Stimulated activated CD4-positive, alpha-beta T cell treated with anti-CD3 and anti-CD28 coated beads, Interleukin-15, amount 100 ng/mL, for 48 hours (primary cell): Measurements from ENCODE around the gene RAB3GAP2.
"Not testable (repeated sequence)": the region's sequence is repeated elsewhere in the genome, so short reads cannot be mapped to it uniquely, and the experiment has no call there.

Experiments
- DNase-seq, 2 donors: peaks; one replicate each; pipeline ENCODE4 v3.0.0-alpha.2; 2020; ENCODE audit warnings: low read depth in 2 of 2

RAB3GAP2 gene

DNA sequence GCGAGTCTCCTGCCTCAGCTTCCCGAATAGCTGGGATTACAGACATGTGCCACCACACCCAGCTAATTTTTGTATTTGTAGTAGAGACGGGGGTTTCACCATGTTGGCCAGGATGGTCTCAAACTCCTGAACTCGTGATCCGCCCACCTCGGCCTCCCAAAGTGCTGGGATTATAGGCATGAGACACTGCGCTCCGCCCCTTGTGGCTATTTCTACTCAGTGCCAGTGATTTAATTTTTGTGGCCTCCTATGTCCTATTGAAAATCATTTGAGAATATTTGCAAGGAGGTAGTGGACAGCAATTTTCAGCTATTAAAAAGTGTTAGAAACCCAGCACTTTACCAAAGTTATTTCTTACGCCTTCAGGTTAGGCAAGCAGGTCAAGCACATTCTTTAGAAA, 36.0 kb downstream of the RAB3GAP2 start:
- DNase-seq = not testable (repeated sequence)

GRCh38 chr1:220235462-220235861, 36.8 kb downstream of the RAB3GAP2 start:
- no peak for DNase-seq

DNA sequence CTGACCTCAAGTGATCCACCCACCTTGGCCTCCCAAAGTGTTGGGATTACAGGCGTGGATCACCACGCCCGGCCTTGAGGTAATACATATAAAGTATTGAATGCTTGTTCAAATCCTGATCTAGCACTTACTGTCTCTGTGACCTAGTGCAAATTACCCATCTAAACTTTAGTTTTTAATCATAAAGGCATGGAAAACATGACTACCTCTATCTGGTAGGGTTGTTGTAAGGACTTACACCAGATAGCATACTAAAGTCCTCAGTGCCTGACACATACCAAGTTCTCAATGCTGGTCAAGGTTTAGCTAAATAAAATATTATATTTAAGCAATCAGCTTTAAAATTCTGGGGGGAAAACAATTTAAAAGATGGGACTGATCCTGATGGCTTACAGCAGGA, 38.3 kb downstream of the RAB3GAP2 start:
- no peak for DNase-seq

GRCh38 chr1:220229771-220230170, 42.5 kb downstream of the RAB3GAP2 start:
- DNase-seq = no peak

DNA sequence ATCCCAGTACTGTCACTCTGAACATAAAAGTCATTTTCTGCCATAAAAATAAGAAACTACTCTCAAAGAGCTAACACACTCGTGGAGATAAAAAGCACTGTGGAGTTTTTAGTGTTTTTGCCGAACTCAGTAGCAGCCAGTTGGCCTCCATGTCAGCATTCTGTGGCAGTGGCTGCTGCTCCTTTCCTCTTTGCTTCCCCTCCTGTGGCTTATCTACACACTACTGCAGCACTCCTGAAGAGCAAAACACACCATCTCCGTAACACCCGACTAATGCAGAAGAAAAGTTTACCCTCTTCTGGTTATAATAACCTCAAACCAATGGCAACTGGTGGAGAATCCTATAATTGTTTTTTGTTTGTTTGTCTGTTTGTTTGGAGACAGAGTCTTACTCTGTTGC, 44.9 kb downstream of the RAB3GAP2 start:
- no peak for DNase-seq

DNA sequence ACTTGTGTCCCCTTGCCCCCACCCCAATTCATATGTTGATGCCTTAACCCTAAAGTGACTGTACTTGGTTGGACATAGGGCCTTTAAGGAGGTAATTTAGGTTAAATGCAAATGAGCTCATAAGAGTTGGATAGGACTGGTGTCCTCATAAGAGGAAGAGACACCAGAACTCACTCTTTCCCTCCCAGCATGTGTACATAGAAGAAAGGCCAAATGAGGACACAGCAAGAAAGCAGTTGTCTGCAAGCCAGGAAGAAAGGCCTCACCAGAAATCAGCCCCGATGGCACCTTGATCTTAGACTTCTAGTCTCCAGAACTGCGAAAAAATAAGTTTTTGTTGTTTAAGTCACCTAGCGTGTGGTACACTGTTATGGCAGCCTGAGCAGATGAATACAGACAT, 45.5 kb downstream of the RAB3GAP2 start:
- no peak for DNase-seq

DNA sequence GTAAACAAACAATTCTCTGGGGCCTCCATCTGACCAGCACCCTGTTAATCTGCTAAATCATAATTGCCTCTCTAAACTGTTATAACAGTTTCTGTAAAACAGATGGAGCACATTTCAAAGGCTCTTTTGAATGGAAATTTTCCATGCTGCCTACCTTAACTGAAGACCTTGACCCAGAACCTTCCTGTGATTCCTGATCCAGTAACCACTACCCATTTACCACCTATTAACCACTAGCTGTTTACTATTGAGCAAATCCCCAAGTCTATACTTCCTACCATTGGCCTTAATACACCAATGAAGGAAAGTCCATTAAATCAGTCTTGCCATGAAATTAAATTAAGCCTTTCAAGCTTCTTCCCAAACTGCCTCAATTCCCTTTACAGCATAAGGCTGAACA, 46.3 kb downstream of the RAB3GAP2 start:
- no peak for DNase-seq

DNA sequence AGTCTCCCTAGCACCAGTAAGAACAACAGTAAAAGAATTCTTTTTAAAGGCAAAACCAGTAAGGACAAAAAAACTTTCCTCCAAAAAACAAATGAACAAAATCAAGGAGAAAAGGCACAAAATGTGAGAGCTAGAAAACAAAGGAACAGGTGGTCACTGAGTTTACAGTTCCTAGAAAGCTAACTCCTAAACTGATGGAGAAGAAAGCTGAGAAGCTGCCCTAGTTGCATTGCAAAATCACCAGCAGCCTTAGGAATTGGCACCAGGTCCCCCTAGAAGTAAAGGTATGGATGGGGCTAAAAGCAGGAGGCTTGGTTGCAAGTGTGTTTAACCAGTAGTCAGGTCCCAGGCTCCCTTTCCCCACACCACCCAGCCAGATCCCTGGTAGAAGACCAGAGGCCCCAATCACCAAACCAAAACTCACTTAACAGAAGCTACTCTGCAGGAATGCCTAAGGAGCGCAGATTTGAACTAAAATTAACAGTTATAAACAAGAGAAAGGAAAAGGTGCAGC, 47.6 kb downstream of the RAB3GAP2 start:
- no peak for DNase-seq

DNA sequence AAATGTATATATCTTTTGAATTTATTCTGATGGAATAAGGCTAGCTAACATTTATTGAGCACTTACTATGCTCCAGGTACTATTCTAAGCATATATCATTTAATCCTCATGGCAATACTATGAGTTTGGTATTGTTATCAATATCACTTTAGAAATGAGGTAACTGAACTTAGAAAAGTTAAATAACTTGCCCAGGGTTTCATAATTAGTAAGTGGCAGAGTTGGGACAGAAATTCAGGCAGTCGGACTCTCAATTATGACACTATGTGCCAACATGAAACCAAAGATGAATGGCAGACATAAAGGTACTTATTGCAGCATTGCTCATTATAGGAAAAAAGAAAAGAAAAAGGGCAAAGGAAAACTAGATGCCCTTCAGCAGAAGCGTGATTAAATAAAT, 48.2 kb downstream of the RAB3GAP2 start:
- DNase-seq = no peak

DNA sequence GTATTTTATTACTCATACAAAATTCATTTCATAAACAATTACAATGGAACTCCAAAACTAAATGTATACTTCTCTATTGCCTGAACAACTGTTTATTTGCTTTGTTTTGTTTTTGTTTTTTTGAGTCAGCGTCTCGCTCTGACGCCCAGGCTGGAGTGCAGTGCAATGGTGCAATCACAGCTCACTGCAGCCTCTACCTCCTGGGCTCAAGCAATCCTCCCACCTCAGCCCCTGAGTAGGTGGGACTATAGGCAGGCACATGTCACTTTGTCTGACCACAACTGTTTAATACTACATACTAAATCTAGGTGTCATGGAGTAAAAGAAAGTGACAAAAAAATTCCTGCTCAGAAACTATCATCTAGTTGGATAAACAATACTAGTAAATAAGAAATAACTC, 49.3 kb downstream of the RAB3GAP2 start:
- no peak for DNase-seq

GRCh38 chr1:220221670-220222069, 50.6 kb downstream of the RAB3GAP2 start:
- DNase-seq = no peak

DNA sequence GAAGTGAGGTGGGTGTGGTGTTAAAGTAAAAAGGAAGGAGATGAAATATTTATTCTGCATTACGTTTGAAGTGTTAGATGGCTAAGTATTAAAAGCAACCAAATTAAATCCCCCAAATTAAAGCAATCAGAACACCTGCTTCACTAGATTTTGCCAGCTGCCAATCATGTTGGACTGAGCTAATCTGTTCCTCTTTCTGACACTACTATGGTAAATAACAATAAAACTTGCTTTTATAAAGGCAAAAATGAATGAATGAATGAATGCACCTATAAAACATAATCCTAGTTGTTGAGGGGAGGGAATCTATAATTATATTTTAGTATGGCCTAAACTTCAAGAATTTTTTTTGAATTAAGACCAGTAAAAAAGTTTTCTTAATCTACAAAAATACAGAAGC, 51.0 kb downstream of the RAB3GAP2 start:
- no peak for DNase-seq

GRCh38 chr1:220220699-220221040, 51.6 kb downstream of the RAB3GAP2 start:
- DNase-seq = not testable (repeated sequence)

DNA sequence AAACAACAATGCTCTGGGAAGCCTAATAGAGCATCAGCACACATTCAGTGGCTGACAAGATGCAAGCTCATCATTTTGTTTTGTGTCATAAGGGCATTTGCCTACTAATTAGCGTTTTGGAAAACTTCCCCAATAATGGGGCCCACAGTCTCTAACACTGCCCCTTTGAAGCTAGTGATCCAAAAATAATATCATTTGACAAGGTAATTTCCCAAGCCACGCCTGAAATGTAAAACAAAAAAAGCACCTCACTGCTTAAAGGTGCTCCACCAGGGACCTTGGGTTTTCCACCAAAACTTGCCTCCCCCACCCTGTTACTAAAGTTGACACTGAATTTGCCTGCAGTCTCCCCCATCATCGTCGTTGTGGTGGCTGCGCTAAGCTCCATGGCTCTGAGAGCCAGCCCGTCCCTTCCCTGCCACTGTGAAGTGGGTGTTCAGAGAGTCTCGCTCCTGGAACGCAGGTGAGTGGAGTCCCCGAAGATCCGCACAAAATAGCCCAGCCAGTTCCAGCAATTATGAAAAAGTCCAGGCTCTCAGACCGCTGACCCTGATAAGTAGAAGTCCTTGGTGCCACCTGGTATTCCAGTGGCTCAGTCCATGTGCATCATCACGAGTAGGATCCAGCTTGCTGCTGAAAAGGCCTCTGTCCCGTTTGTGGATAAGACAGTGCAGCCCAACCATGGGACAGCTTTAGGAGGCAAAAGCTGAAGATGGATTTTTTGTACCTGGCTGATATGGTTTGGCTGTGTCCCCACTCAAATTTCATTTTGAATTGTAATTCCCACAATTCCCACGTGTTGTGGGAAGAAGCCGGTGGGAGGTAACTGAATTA, 52.2 kb downstream of the RAB3GAP2 start:
- no peak for DNase-seq

GRCh38 chr1:220219136-220219442, 53.2 kb downstream of the RAB3GAP2 start:
- no peak for DNase-seq

GRCh38 chr1:220218397-220219135, 53.7 kb downstream of the RAB3GAP2 start:
- DNase-seq = not testable (repeated sequence)

- DNase-seq = no peak
These were observed 54.8 kb downstream of the RAB3GAP2 start for GRCh38 chr1:220217383-220217988.

- DNase-seq = no peak
These were observed 58.8 kb downstream of the RAB3GAP2 start for GRCh38 chr1:220213382-220213983.

DNA sequence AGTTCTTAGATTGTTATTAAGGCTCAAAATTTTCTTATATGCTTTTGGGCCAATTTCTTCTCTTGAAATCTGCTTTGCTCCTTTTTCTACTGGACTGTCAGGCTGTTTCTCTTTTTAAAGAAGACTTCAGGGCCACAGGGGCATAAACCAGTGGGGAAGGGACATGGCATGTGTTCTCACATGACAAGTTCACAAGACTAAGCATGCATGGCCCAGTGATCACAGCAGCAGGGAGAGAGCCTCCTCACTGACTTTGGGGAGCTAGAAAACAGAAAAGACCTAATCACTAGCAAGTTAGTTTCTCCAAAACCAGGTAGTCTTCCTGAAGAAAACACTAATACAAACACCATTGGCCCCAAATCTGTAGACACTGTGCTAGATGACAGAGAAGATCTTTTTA, 64.8 kb downstream of the RAB3GAP2 start:
- DNase-seq = no peak

DNA sequence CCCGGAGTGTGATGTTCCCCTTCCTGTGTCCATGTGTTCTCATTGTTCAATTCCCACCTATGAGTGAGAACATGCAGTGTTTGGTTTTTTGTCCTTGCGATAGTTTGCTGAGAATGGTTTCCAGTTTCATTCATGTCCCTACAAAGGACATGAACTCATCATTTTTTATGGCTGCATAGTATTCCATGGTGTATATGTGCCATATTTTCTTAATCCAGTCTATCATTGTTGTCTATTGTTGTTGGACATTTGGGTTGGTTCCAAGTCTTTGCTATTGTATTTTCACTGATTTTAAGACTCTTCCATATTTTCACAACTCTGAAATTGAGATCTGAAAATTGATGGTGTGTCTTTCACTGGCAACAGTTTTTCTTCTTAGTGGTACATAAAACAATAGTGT, 67.5 kb downstream of the RAB3GAP2 start:
- not testable (repeated sequence) for DNase-seq

DNA sequence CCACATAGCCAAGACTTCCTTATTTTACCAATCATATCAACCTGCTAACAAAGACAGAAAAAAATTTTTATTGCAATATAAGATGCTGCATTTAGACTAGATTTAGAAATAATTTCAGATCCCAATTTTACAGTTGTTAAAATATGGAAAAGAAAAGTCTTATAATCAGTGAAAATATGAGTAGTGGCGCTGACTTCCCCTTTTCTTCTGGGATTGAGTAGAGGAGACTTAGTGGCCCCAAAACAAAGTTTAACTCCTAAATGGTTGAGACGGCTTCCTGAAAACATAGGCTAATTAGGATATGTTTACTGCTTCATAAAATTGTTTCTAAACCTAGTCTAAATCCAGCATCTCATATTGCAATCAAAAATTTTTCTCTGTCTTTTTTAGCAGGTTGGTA, 68.4 kb downstream of the RAB3GAP2 start:
- no peak for DNase-seq
